CD14-positive monocyte (primary cell): Measurements from ENCODE around the gene PIGO. TPM values are rescaled to one million over a fixed set of nuclear protein-coding genes. Genes with fewer than 3 reads are reported as not detected.

Experiments used
- DNase-seq, 3 donors: peaks; one replicate each; pipeline ENCODE4 v3.0.0-alpha.2; 2011 to 2022
- H2AFZ ChIP-seq: 2 replicates; pipeline ENCODE4 v1.6.0; 2012; ENCODE audit warnings: mild to moderate bottlenecking, low read depth, low read length, inconsistent platforms; ENCODE audit not compliant: insufficient read depth, poor library complexity, severe bottlenecking
- H3K27ac ChIP-seq, 2 donors: 1 replicate in 1 of 2; 2 replicates in 1 of 2; pipeline ENCODE4 v1.5.1; 2012 to 2013; ENCODE audit warnings: low read length in 2 of 2, control low read depth in 1 of 2, inconsistent platforms in 1 of 2, low read depth in 1 of 2, mild to moderate bottlenecking in 1 of 2
- H3K27me3 ChIP-seq, 2 donors: one replicate each; pipeline versions ENCODE4 v1.6.0 to v1.6.1; 2011 to 2013; ENCODE audit warnings: low read length in 2 of 2; ENCODE audit not compliant: control insufficient read depth in 2 of 2, insufficient read depth in 2 of 2
- H3K36me3 ChIP-seq, 2 donors: replicated peaks in 1 of 2; 1 replicate in 1 of 2; 2 replicates in 1 of 2; pipeline versions ENCODE4 v1.5.1 to v1.6.1; 2012 to 2013; ENCODE audit warnings: low read length in 2 of 2, control low read depth in 1 of 2, inconsistent platforms in 1 of 2, mild to moderate bottlenecking in 1 of 2; ENCODE audit not compliant: insufficient read depth in 2 of 2, control insufficient read depth in 1 of 2
- H3K4me1 ChIP-seq, 2 donors: 1 replicate in 1 of 2; 2 replicates in 1 of 2; pipeline versions ENCODE4 v1.5.1 to v1.6.1; 2012 to 2013; ENCODE audit warnings: low read length in 2 of 2, control low read depth in 1 of 2, inconsistent platforms in 1 of 2, mild to moderate bottlenecking in 1 of 2, moderate library complexity in 1 of 2; ENCODE audit not compliant: insufficient read depth in 2 of 2, control insufficient read depth in 1 of 2
- H3K4me2 ChIP-seq: replicated peaks from 2 replicates; pipeline ENCODE3; 2012; ENCODE audit warnings: low read length, moderate library complexity, mild to moderate bottlenecking; ENCODE audit not compliant: poor library complexity, severe bottlenecking; ENCODE audit errors: extremely low read depth
- H3K4me3 ChIP-seq, 3 experiments: fragments of 200-600 bp in 1 of 3; sonication (generic) in 1 of 3; replicated peaks in 1 of 3; 1 replicate in 2 of 3; 2 replicates in 1 of 3; pipeline ENCODE4 v1.5.1; 2011 to 2013; ENCODE audit warnings: low read length in 3 of 3, mild to moderate bottlenecking in 3 of 3, control low read depth in 2 of 3, low read depth in 2 of 3, inconsistent platforms in 1 of 3, moderate library complexity in 1 of 3
- H3K79me2 ChIP-seq: 2 replicates; pipeline ENCODE4 v1.6.0; 2012; ENCODE audit warnings: mild to moderate bottlenecking, control low read depth, inconsistent platforms, low read length, moderate library complexity; ENCODE audit not compliant: insufficient read depth
- H3K9ac ChIP-seq: 2 replicates; pipeline ENCODE4 v1.6.0; 2017; ENCODE audit warnings: low read length, mild to moderate bottlenecking; ENCODE audit not compliant: insufficient read depth, poor library complexity, severe bottlenecking
- H3K9me3 ChIP-seq, 2 donors: replicated peaks in 1 of 2; 1 replicate in 1 of 2; 2 replicates in 1 of 2; pipeline versions ENCODE4 v1.5.1 to v1.6.1; 2012 to 2013; ENCODE audit warnings: low read length in 2 of 2, control low read depth in 1 of 2; ENCODE audit not compliant: control insufficient read depth in 1 of 2, insufficient read depth in 1 of 2
- H4K20me1 ChIP-seq: 2 replicates; pipeline ENCODE4 v1.6.0; 2012; ENCODE audit warnings: mild to moderate bottlenecking, low read length, control low read depth, moderate library complexity; ENCODE audit not compliant: insufficient read depth
- H3K27ac Mint-ChIP-seq, 7 donors: one replicate each; pipeline ENCODE4 v1.8.0; 2020; ENCODE audit warnings: mild to moderate bottlenecking in 7 of 7, mixed read lengths in 7 of 7, moderate library complexity in 6 of 7, inconsistent platforms in 2 of 7
- H3K27me3 Mint-ChIP-seq, 3 donors: one replicate each; pipeline ENCODE4 v1.8.0; 2021 to 2022; ENCODE audit warnings: low read depth in 3 of 3, mild to moderate bottlenecking in 3 of 3, mixed read lengths in 3 of 3, moderate library complexity in 3 of 3, inconsistent platforms in 1 of 3
- H3K36me3 Mint-ChIP-seq, 2 donors: one replicate each; pipeline ENCODE4 v1.8.0; 2020; ENCODE audit warnings: mixed read lengths in 2 of 2, inconsistent platforms in 1 of 2, mild to moderate bottlenecking in 1 of 2
- H3K4me1 Mint-ChIP-seq: one replicate; pipeline ENCODE4 v1.8.0; 2020; ENCODE audit warnings: mild to moderate bottlenecking, mixed read lengths
- H3K4me3 Mint-ChIP-seq, 2 donors: one replicate each; pipeline ENCODE4 v1.8.0; 2020; ENCODE audit warnings: mild to moderate bottlenecking in 2 of 2, mixed read lengths in 2 of 2, moderate library complexity in 1 of 2
- H3K9me3 Mint-ChIP-seq, 7 donors: one replicate each; pipeline ENCODE4 v1.8.0; 2020 to 2022; ENCODE audit warnings: mixed read lengths in 7 of 7, mild to moderate bottlenecking in 6 of 7, moderate library complexity in 6 of 7, inconsistent platforms in 2 of 7
- WGBS: methylation state at CpG from one replicate; pipeline ENCODE4 v1.1.5; 2013; ENCODE audit warnings: missing lambda C conversion rate; ENCODE audit not compliant: insufficient coverage; 5-methylcytosine and 5-hydroxymethylcytosine counted together
- intact Hi-C, 2 donors: fragments of 100-400 bp; cut with micrococcal nuclease; formaldehyde crosslinking; loops; one replicate each; pipeline versions ENCODE4 v1.15.0 to v1.15.1; 2023
- polyA minus RNA-seq: library from RNA; depleted of rRNA, polyadenylated mRNA; stranded (reverse); fragments of >200 nt; gene quantifications from 2 replicates; pipeline ENCODE4 v1.2.3, GENCODE V29; 2012
- polyA plus RNA-seq, 3 donors: library from polyadenylated mRNA; depleted of rRNA in 1 of 3; unstranded in 2 of 3; stranded (reverse) in 1 of 3; fragments of 300-500 nt in 2 of 3; fragments of >200 nt in 1 of 3; fragmentation: Illumina TruSeq in 2 of 3; gene quantifications; 1 replicate in 2 of 3; 2 replicates in 1 of 3; pipeline ENCODE4 v1.2.3, GENCODE V29; 2012 to 2021
- total RNA-seq, 12 experiments: library from RNA in 1 of 12; stranded (reverse) in 1 of 12; fragments of 120-200 nt in 1 of 12; gene quantifications; one replicate each; pipeline ENCODE4 v1.2.4 and lab custom pipeline; 2013 to 2026; ENCODE audit warnings: mixed read lengths in 6 of 12, inconsistent platforms in 1 of 12
- TF ChIP-seq, protein P1 (sequence below): fragments of 200-600 bp; IDR thresholded peaks from one replicate; pipeline ENCODE4 v1.8.0; 2022; ENCODE audit warnings: antibody characterized with exemption, mild to moderate bottlenecking

PIGO gene
- 11.0 TPM for total RNA-seq (2013)
- 10 to 100 TPM; 15.7 to 19.1 (median 17.3) TPM for polyA plus RNA-seq
- 6.9 and 8.9 TPM in 2 replicates for polyA minus RNA-seq
- 2.2 to 15.4 (median 11.3) reads per million in 11 experiments for total RNA-seq (lab: John Stamatoyannopoulos, UW)

DNA sequence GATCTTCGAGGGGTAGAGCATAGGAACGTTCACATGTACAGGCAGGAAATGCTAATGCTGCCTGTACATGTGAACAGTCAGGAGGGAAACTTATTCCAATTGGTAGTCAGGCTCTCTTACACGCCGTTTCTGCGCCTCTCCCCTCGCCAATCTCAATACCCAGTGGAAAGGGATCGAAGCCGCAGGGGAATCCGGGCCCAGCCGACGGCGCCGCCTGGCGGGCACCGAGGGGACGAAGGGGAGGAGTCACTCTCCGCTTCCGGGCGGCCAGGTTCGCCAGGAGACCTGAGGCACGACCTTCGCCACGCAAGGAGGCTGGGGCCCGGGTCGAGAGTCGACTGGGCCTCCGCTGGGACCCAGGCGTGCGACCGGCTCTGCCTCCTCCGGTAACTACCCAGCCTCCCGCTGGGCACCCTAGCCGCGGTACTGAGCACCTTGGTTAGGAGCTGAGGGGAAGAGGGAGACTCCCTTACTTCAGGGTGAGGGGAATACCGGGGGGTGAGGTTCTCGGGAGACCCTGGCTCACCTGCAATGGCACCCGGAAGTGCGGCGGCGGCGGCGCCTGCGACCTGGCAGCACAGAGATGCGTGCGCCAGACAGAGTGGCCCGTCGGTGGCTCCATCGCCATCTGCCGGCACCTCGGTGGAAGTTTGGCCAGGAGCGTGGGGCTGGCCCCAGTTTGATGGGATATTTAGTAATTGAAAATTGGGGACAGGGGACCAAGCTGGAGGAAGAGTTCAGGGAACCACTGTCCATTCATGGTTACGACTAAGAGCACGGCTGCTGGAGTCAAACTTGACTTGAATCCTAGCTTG lies at the start of gene PIGO:
Gene PIGO, minus strand, starts transcription at position 557 of the 815 bp plus-strand sequence. CDS start 1,026 bp downstream, outside the sequence.
- peak; percentile 81 to 85 (median 81) for DNase-seq
- Histone ChIP-seq H3K4me3 (peak within 1 kb of the TSS; percentile 84 to 100 (median 96)), H3K79me2 (no peaks in the 10 kb centered on the region), H3K27ac (peak within 1 kb of the TSS; percentile 87 to 99), H2AFZ (peak within 1 kb of the TSS; percentile 100), H3K27me3 (no peaks in the 10 kb centered on the region), H3K36me3 (peaks cover 42 to 51% of the 10 kb centered on the region in 2 donors), H3K4me2 (peak within 1 kb of the TSS; percentile 89), H3K4me1 (peaks cover 12 to 17% of the 10 kb centered on the region in 2 donors), H3K9ac (peak within 1 kb of the TSS; percentile 99), H4K20me1 (no peaks in the 10 kb centered on the region), H3K9me3 (no peaks in the 10 kb centered on the region)
- under 1% methylated on average over 35 of the region's 53 CpGs for WGBS
- intact Hi-C loops, result loop anchor here (2.0 to 5.0 kb wide), 3 partner anchors 25 to 199 kb away; a partner anchor contains a TSS
- Mint-ChIP-seq H3K27me3 (no peaks in the 10 kb centered on the region), H3K36me3 (peaks cover 46 to 54% of the 10 kb centered on the region in 2 donors), H3K4me3 (peak within 1 kb of the TSS; percentile 82 to 85), H3K27ac (peak within 1 kb of the TSS; percentile 83 to 93 (median 89)), H3K9me3 (no peaks in the 10 kb centered on the region), H3K4me1 (peaks cover 24% of the 10 kb centered on the region)
- TF ChIP-seq, protein P1, sequence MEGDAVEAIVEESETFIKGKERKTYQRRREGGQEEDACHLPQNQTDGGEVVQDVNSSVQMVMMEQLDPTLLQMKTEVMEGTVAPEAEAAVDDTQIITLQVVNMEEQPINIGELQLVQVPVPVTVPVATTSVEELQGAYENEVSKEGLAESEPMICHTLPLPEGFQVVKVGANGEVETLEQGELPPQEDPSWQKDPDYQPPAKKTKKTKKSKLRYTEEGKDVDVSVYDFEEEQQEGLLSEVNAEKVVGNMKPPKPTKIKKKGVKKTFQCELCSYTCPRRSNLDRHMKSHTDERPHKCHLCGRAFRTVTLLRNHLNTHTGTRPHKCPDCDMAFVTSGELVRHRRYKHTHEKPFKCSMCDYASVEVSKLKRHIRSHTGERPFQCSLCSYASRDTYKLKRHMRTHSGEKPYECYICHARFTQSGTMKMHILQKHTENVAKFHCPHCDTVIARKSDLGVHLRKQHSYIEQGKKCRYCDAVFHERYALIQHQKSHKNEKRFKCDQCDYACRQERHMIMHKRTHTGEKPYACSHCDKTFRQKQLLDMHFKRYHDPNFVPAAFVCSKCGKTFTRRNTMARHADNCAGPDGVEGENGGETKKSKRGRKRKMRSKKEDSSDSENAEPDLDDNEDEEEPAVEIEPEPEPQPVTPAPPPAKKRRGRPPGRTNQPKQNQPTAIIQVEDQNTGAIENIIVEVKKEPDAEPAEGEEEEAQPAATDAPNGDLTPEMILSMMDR, result peak; percentile 95

- Mint-ChIP-seq H3K27me3 (peaks cover 2 to 4% (median 3%) of the 10 kb centered on the region in 3 donors), H3K4me3 (no peak overlapping the region), H3K4me1 (no peaks in the 10 kb centered on the region), H3K9me3 (peaks cover 27 to 61% (median 55%) of the 10 kb centered on the region in 7 donors), H3K36me3 (no peaks in the 10 kb centered on the region), H3K27ac (no peak overlapping the region)
- H3K4me3 ChIP-seq, result no peak overlapping the region
- no peak overlapping the region for H3K27ac ChIP-seq
- no peak overlapping the region for H2AFZ ChIP-seq
- H3K4me2 ChIP-seq, result no peak overlapping the region
- H3K9me3 ChIP-seq, result peaks cover 40 to 63% of the 10 kb centered on the region in 2 donors
- no peak for DNase-seq
- H4K20me1 ChIP-seq, result no peaks in the 10 kb centered on the region
- no peaks in the 10 kb centered on the region for H3K4me1 ChIP-seq
- H3K9ac ChIP-seq, result no peak overlapping the region
- intact Hi-C loops, result no loop called here
- 93% methylated on average over 3 of the region's 5 CpGs for WGBS
- no peaks in the 10 kb centered on the region for H3K79me2 ChIP-seq
- H3K27me3 ChIP-seq, result no peaks in the 10 kb centered on the region
- no peaks in the 10 kb centered on the region for H3K36me3 ChIP-seq
- TF ChIP-seq, protein P1, result no peak
Measured at GRCh38 chr9:35142037-35142436, 45.6 kb upstream of the PIGO start.
